ENCODE data around the gene MGLL. TPM values are rescaled to one million over a fixed set of nuclear protein-coding genes. Genes with fewer than 3 reads are reported as not detected.
"Not testable (repeated sequence)": the region's sequence is repeated elsewhere in the genome, so short reads cannot be mapped to it uniquely, and the experiment has no call there.

The MGLL gene
- total RNA-seq, 4 donors from 2014 or later: 37.9 to 54.3 (median 45.2) TPM

DNA sequence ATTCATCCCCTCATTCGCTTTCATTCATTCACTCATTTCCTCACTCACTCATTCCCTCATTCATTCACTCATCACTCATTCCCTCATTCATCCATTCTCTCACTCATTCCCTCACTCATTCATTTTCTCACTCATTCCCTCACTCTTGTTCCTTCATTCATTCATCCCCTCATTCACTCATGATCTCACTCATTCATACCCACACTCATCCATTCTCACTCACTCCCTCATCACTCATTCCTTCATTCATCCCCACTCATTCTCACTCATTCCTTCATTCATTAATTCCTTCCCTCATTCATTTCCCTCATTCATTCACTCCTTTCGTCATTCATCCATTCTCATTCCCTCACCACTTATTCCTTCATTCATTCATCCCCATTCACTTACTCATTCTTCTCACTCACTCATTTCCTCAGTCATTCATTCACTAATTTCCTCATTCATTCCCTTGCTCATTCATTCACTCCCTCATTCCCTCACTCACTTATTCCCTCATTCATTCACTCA is 135.0 kb downstream of the MGLL start:
- Histone ChIP-seq H3K27me3 (no peaks in the 10 kb centered on the region), H3K36me3 (no peaks in the 10 kb centered on the region), H3K9me3 (no peaks in the 10 kb centered on the region), H3K4me3 (no peak overlapping the region), H3K27ac (no peak overlapping the region), H3K4me1 (peaks cover 15% of the 10 kb centered on the region)
- 95% methylated on average over 2 of the region's 2 CpGs for WGBS
- TF ChIP-seq POLR2A (IDR thresholded peaks at IDR 0.05): no peak
- TF ChIP-seq CTCF (IDR thresholded peaks at IDR 0.05): no peak
- TF ChIP-seq EP300 (IDR thresholded peaks at IDR 0.05): no peak
- no peak for TF ChIP-seq POLR2AphosphoS5 (IDR thresholded peaks at IDR 0.05)
- DNase-seq (ENCODE audit: low spot score in 2 of 2): no peak

- peaks cover 15% of the 10 kb centered on the region for H3K4me1 ChIP-seq
- no peaks in the 10 kb centered on the region for H3K9me3 ChIP-seq
- TF ChIP-seq CTCF (IDR thresholded peaks at IDR 0.05) (no peak), EP300 (IDR thresholded peaks at IDR 0.05) (no peak), POLR2A (IDR thresholded peaks at IDR 0.05) (no peak), POLR2AphosphoS5 (IDR thresholded peaks at IDR 0.05) (no peak)
Observed at GRCh38 chr3:127686512-127686894, 135.8 kb downstream of the MGLL start.

DNA sequence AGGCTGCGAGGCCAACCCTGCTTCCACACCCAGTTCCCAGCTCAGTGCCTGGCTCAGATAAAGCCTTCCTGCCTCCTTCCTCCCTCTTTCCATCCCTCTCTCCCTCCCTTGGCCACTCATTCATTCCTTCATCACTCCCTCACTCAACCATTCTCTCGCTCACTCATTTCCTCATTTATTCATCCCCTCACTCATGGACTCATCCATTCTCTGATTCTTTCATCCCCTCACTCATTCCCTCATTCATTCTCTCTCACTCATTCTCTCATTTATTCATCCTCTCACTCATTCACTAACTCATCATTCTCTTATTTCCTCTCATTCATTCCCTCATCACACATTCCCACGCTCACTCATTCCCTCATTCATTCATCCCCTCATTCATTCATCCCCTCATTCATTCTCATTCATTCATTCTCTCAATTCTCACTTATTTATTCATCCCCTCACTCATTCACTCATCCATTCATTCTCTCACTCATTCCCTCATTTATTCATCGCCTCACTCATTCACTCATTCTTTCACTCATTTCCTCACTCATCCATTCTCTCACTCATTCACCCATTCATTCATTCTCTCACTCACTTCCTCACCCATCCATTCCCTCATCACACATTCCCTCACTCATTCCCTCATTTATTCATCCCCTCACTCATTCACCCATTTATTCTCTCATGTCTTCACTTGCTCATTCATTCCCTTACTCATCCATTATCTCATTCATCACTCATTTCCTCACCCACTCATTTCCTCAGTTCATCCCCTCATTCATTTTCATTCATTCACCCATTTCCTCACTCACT is 136.4 kb downstream of the MGLL start:
- WGBS: 80% methylated on average over 4 of the region's 4 CpGs
- Histone ChIP-seq H3K27ac (no peak overlapping the region), H3K36me3 (no peaks in the 10 kb centered on the region)

More at GRCh38 chr3:127686512-127686894, 135.8 kb downstream of the MGLL start:
- no peak overlapping the region for H3K4me3 ChIP-seq
- no peaks in the 10 kb centered on the region for H3K36me3 ChIP-seq
- H3K27me3 ChIP-seq: no peaks in the 10 kb centered on the region
- H3K27ac ChIP-seq: no peak overlapping the region
- no peak for DNase-seq (ENCODE audit: low spot score in 2 of 2)

GRCh38 chr3:127684871-127685707 is 137.2 kb downstream of the MGLL start:
- peaks cover 9% of the 10 kb centered on the region for H3K4me1 ChIP-seq
- TF ChIP-seq CTCF (IDR thresholded peaks at IDR 0.05) (no peak), POLR2A (IDR thresholded peaks at IDR 0.05) (no peak), EP300 (IDR thresholded peaks at IDR 0.05) (no peak), POLR2AphosphoS5 (IDR thresholded peaks at IDR 0.05) (no peak)
- peaks cover 5% of the 10 kb centered on the region for H3K36me3 ChIP-seq
- H3K27ac ChIP-seq: no peak overlapping the region
- 77% methylated on average over 18 of the region's 22 CpGs for WGBS
- peak; percentile 47 to 75 for DNase-seq (ENCODE audit: low spot score in 2 of 2)
- H3K4me3 ChIP-seq: no peak overlapping the region
- no peaks in the 10 kb centered on the region for H3K9me3 ChIP-seq
- H3K27me3 ChIP-seq: no peaks in the 10 kb centered on the region

More for the DNA sequence above, 136.4 kb downstream of the MGLL start:
- Histone ChIP-seq H3K9me3 (no peaks in the 10 kb centered on the region), H3K4me3 (no peak overlapping the region), H3K27me3 (no peaks in the 10 kb centered on the region), H3K4me1 (peaks cover 15% of the 10 kb centered on the region)
- DNase-seq (ENCODE audit: low spot score in 2 of 2): no peak
- TF ChIP-seq POLR2A (IDR thresholded peaks at IDR 0.05) (no peak), POLR2AphosphoS5 (IDR thresholded peaks at IDR 0.05) (no peak), CTCF (IDR thresholded peaks at IDR 0.05) (no peak), EP300 (IDR thresholded peaks at IDR 0.05) (no peak)

DNA sequence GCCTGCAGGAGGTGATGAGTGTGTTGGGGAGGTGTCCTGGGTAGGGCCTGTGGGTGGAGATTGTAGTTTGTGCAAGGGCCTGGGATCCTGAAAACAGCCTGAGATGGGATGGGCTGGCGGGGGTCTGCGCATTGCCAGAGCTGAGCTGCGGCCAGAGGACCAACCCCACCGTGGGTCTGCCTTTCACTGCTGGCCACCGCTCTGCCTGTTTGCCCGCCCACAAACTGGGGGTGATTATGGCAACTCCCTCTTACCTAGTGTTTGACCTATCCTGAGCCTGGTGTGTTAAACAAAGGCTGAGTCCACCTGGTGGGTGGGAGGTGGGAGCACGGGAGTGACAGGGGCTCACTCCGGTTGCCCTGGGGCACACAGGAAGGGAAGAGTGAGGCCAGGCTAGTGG is 139.8 kb downstream of the MGLL start:
- H3K27ac ChIP-seq: no peak overlapping the region
- no peak for TF ChIP-seq POLR2A (IDR thresholded peaks at IDR 0.05)
- no peaks in the 10 kb centered on the region for H3K9me3 ChIP-seq
- peaks cover 25% of the 10 kb centered on the region for H3K36me3 ChIP-seq
- WGBS: 83% methylated on average over 2 of the region's 8 CpGs
- peak; percentile 37 to 69 for DNase-seq (ENCODE audit: low spot score in 2 of 2)
- H3K4me1 ChIP-seq: peaks cover 6% of the 10 kb centered on the region
- H3K27me3 ChIP-seq: no peaks in the 10 kb centered on the region
- no peak overlapping the region for H3K4me3 ChIP-seq

GRCh38 chr3:127682175-127682554 is 140.2 kb downstream of the MGLL start:
- not testable (repeated sequence) for H3K4me1 ChIP-seq, H3K27me3 ChIP-seq, H3K9me3 ChIP-seq, H3K4me3 ChIP-seq, H3K27ac ChIP-seq
- DNase-seq (ENCODE audit: low spot score in 2 of 2): peak in 1 of 2 donors; percentile 57
- WGBS: 94% methylated on average over 6 of the region's 6 CpGs
- peaks cover 29% of the 10 kb centered on the region for H3K36me3 ChIP-seq

All from suprapubic skin (tissue), 4 donors.